ENCODE results near the gene GOSR1.
A peak's percentile ranks its signal among the peaks of the same experiment; 100 is the strongest.
"Not testable (repeated sequence)": the region's sequence is repeated elsewhere in the genome, so short reads cannot be mapped to it uniquely, and the experiment has no call there.

The GOSR1 gene

DNA sequence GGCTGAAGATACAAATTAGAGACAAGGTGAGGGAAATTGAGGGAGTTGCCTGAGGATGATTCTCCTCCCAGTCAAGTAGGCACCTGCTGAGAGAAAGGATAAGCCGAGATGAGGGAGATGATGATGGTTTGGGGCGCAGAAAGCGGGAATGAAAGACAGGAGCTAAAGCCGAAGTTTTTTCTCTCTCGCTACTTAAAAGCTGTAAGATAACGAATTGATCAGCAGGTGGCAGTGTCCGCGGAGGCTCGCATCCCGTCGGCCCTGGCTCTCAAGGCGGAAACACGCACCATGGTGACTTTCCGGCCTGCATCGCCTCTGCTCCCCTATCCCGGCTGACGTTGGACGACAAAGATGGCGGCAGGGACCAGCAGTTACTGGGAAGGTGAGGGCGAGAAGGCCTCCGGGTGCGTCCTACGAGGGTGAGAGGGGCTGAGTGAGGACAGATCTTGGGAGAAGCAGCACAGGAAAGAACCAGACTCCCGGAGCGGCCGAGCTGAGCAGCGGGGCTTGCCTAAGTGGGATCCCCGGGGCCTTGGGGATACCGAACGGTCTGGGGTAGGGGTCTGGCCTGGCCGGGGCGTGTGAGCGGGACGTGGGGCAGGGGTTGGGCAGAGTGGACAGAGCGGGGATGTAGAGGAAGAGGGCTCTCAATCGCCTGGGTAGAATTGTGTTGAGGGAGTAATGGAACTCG is at the start of gene GOSR1:
Gene GOSR1 (plus strand): TSS at position 326 of the 691 bp plus-strand sequence. CDS start 26 bp downstream, at position 352.
- DNase-seq (ENCODE audit: low read depth in 3 of 3), result peak; percentile 78 to 87 (median 81)

DNA sequence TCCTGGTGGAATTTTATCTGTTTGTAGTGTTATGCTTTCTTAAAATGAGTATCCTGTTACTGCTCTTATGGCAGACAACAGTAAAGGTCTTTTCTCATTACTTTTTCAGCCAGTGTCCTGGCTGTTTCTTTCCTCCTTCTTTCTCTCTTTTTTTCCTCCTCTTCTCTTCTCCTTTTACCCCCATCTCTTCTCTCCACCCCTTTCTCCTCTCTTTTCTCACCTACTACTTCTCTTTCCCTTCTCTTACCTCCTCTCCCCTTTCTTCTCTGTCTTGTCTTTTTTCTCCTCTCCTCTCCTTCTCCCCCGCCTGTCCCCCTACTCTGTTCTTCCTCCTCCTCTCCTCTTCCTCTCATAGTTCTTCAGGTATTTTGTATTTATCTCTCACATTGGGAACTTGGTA is 49.6 kb upstream of the GOSR1 start:
- DNase-seq (ENCODE audit: low read depth in 3 of 3), result no peak

DNA sequence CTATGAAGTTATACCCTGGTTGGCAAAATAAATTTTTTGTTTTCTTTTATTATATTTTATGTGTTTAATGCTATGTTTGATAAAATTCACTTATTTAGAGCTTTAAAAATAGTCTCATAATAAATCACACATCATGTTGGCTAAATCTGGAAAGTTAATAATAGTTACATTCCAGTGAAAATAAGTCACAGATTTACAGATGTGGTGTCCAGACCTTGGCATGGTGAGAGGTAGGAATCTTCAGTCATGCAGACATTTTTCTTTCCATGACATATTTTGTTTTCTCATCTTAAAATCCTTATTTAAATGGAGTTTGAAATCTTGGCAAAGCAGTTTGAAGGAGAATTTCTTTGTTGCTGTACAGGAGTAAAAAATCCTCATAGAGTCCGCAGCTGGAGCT is 48.1 kb upstream of the GOSR1 start:
- DNase-seq (ENCODE audit: low read depth in 3 of 3), result no peak

DNA sequence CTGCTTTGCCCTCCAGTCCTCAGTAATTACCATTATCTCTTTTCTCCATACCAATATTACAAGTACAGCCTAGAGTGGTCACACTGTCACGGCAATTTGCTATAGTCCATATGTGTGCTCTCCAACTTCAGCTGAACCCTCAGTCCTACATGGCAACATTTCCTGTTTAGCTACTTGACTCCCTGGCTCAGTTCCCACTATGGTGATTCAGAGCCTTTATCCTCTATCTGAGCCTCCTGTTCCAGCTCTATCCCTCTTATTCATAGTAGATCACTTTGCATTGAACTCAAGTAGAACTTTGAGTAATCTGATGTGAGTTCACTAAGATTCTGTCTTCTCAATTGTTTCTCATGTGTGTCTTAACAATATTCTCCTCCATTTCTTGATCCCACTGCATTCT is 43.7 kb upstream of the GOSR1 start:
- DNase-seq (ENCODE audit: low read depth in 3 of 3), result no peak

DNA sequence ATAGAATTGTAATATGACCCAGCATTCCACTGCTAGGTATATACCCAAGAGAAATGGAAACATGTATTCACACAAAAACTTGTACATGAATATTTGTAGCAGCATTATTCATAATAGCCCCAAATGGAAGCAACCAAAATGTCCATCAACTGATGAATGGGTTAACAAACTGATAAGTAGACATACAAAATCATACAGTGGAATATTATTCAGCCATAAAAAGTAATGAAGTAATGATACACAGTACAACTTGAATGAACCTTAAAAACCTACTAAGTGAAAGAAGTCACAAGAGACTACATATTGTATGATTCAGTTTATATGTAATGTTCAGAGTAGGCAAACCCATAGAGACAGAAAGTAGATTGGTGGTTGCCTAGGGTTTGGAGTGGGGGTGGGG is 40.5 kb upstream of the GOSR1 start:
- no peak for DNase-seq (ENCODE audit: low read depth in 3 of 3)

DNA sequence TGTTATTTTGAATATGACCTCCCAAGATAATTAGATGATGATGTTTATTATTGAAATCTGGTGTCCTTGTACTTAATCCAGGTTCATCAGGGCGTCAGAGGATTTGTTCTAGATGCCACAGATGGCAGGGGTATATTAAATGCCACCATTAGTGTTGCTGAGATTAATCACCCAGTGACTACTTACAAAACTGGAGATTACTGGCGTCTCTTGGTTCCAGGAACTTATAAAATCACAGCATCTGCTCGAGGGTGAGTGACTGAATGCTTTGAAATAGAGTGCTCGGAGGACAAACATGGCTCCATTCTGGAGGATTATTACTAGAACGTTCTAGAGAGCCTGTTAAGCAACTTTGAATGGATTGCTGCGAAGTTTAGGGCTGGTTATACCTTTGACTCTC is 33.5 kb upstream of the GOSR1 start:
- no peak for DNase-seq (ENCODE audit: low read depth in 3 of 3)

DNA sequence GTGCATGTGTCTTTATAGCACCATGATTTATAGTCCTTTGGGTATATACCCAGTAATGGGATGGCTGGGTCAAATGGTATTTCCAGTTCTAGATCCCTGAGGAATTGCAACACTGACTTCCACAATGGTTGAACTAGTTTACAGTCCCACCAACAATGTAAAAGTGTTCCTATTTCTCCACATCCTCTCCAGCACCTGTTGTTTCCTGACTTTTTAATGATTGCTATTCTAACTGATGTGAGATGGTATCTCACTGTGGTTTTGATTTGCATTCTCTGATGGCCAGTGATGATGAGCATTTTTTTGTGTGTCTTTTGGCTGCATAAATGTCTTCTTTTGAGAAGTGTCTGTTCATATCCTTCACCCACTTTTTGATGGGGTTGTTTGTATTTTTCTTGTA is 30.6 kb upstream of the GOSR1 start:
- not testable (repeated sequence) for DNase-seq (ENCODE audit: low read depth in 3 of 3)

DNA sequence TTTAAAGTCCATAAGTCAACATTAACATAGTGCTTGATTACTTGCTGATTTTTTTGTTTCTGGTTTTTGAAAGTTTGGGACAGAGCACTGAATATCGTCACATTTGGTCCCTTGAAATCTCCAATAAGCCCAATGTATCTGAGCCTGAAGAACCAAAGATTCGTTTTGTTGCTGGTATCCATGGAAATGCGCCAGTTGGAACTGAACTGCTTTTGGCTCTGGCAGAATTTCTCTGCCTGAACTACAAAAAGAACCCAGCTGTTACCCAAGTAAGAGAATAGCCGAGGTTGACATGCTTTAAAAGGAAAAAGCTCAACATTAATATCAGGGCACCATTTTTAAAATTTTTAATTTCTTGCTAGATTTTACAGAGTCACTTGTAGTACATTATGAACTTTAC is 27.7 kb upstream of the GOSR1 start:
- DNase-seq (ENCODE audit: low read depth in 3 of 3), result no peak

DNA sequence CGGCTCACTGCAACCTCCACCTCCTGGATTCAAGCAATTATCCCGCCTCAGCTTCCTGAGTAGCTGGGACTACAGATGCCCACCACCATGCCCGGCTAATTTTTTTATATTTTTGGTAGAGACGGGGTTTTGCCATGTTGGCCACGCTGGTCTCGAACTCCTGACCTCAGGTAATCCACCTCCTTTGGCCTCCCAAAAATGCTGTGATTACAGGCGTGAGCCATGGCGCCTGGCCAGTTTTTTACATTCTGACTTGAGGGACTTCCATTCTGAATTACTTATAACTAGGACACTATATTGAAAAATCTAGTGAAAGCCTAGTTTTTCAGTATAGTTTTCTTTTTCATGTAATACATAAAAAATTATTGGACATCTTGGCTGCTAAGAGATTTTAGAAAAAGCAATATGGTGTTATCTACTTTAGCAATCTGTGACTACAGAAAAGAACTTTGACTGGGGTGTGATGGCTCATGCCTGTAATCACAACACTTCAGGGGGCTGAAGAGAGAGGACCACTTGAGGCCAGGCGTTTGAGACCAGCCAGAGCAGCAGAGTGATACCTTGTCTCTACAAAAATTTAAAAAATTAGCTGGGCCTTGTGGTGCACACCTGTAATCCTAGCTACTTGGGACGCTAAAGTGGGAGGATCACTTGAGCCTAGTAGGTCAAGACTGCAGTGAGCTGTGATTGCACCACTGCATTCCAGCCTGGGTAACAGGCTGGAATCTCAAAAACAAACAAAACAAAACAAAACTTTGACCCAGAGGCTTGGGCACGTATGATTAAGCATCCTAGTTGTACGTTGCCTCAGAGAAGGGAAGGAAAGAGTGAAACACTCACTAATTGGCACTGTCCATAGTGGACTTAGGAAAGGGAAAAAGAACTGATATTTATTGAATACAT is 26.8 kb upstream of the GOSR1 start:
- no peak for DNase-seq (ENCODE audit: low read depth in 3 of 3)

DNA sequence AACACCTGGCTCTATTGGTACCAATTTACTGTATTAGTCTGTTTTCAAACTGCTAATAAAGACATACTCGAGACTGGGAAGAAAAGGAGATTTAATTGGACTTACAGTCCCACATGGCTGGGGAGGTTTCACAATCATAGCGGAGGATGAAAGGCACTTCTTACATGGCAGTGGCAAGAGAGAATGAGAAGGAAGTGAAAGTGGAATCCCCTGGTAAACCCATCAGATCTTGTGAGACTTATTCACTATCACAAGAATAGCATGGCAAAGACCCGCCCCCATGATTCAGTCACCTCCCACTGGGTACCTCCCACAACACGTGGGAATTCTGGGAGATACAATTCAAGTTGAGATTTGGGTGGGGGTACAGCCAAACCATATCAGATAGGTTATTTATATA is 22.6 kb upstream of the GOSR1 start:
- DNase-seq (ENCODE audit: low read depth in 3 of 3), result no peak

DNA sequence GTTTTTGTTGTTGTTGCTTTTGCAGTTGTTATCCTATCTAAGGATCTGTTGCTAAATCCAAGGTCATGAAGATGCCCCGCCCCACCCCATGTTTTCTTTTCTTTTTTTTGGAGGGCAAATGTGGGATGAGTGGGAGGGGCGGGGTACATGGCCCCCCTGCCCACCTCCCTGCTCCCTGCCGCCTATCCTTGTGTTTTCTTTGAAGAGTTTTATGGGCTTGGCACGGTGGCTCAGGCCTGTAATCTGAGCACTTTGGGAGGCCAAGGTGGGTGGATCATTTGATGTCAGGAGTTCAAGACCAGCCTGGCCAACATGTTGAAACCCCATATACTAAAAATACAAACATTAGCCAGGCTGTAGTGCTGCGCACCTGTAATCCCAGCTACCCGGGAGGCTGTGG is 18.8 kb upstream of the GOSR1 start:
- no peak for DNase-seq (ENCODE audit: low read depth in 3 of 3)

DNA sequence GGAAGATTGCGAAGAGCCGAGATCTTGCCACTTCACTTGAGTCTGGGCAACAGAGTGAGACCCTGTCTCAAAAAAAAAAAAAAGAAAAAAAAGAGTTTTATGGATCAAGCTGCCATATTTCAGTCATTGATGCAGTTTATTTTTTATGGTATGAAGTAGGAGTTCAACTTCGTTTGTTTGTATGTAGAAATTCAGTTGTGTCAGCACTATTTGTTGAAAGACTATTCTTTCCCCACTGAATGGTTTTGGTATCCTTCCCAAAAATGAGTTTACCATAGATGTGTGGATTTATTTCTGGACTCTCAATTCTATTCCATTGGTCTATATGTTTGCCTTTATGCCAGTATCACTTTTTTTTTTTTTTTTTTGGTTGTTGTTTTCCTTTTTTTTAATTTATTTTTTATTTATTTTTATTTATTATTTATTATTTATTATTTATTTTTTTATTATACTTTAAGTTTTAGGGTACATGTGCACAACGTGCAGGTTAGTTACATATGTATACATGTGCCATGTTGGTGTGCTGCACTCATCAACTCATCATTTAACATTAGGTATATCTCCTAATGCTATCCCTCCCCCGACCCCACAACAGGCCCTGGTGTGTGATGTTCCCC is 18.3 kb upstream of the GOSR1 start:
- not testable (repeated sequence) for DNase-seq (ENCODE audit: low read depth in 3 of 3)

DNA sequence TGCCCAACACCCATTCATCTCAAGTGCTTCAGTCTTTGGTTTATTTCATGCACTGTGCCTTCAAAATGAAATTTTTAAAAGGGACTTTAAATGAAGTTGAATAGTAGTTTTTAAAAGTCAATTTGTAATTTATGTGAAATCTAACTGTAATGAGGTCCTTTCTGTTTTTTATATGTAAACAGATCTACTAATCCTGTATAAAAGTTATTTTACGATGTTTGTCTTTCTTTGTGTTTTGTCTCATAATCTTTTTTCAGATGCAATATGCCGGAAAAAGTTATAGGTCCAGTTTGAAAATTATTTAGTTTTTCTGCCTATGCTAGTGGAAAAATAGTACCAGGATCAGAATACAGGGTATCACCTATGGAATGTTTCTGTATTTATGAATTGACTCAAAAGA is 8.7 kb upstream of the GOSR1 start:
- no peak for DNase-seq (ENCODE audit: low read depth in 3 of 3)

DNA sequence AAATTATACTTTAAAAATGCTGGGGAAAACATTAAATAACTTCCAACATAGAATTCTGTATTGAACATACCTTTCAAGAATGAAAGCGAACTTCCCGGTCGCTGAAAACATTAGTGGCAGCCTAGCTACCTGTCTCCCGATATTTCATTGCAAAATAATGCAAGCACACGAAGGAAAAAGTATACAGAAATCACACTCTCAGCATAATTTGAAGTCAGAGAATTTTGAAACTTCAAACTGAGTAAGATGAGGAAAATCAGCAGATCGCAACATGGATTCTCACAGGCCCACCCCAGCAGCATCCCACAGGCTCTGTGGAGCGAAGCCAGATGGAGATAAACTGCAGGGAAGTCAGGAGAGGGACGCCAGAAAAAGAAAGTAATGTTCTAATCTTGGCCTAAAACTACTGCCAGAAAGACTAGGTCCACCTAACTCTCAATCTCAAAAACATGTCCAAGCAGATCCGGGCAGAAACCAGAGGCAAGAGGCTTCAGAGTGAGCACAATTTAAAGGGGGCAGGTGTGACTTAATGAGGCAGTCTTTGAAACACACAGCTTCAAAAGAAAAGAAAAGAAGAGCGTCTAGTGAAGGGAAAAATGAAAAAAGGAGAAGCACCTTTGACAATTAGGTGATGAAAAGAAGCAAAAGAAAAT is 4.8 kb upstream of the GOSR1 start:
- DNase-seq (ENCODE audit: low read depth in 3 of 3), result no peak

DNA sequence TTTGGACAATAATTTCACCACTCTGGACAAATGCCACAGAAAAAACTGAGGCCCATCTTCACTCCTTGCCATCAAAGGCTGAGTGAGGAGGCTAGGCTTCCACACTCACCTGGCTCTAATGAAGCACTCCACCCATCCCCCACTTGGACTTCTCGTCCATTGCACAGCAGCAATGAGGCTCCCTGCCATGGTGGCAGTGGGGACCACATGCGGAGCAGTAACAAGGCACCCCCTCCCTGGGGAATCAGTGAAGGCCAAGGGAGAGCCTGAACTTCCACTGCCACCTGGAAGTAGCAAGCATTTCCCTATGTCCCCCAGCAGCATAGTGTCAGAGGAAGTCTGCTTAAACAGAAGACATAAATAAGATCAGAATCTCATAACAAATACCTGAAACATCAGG is 2.0 kb upstream of the GOSR1 start:
- no peak for DNase-seq (ENCODE audit: low read depth in 3 of 3)

DNA sequence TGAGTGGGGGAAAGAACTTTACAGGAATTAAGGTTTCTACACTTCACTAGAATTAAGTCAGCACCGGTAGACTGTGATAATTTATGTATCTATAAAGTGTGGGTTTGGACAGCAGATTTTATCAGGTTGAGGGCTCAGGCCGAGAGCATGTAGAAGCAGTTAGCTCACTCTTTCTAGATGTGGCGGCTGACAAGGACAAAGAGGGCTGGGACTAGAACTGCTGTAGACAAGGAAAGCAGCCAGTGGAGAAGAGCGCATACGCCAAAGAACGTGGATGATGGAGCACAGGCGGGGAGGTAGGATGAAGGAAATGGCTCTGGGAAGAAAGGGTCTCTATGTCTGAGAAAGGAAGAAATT is 504 bp upstream of the GOSR1 start:
- DNase-seq (ENCODE audit: low read depth in 3 of 3), result no peak

DNA sequence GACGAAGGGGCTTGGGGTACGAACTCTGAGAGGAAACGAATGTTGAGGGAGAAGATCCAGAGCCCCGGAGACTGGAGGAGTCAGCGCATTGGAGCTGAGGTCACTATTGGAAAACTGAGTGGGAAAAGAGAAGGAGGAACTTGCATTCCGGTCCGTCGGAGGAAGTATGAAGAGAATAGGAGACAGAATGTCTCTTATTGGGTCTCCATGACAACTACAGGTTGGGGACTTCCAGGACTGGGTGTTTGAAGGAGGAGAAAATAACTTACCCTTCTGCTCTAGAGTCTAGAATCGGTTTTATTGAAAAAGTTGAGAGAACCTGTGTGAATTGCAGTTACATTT is 537 bp downstream of the GOSR1 start:
- DNase-seq (ENCODE audit: low read depth in 3 of 3), result no peak

DNA sequence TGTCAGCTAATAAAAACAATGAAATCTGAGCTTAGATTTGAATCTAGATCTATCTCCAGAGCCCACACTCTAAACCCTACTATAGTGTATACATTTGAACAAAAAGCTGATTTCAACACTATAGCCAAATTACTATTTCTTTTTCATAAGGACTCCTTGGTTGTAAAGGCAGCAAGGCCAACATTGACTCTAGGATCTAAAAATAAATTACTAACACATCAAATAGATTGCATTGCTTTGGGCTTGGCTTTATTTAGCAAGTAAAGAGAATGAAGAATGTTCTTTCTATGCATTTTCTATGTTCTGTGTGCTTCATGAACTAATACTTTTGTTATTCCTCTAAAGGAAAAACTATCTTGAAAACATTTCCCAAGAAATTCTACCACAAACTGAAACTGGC is 5.3 kb downstream of the GOSR1 start:
- DNase-seq (ENCODE audit: low read depth in 3 of 3), result no peak

DNA sequence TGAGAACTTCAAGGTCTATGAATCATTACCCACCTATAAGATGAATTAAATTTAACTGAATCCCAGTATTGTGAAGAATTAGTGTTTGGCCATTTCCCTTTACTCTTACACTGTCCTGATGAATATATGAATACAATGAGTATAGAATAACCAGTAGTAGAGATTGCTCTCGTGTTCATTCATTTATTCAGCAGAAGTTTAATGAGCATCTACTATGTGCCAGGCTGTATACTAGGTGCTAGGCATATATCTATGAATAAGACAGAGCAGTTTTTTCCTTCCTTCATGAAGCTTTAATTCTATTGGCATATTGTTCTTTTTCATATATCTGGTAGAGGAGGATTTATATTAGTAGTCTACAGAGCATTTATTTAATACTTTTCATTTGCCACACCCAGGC is 6.0 kb downstream of the GOSR1 start:
- DNase-seq (ENCODE audit: low read depth in 3 of 3), result no peak

DNA sequence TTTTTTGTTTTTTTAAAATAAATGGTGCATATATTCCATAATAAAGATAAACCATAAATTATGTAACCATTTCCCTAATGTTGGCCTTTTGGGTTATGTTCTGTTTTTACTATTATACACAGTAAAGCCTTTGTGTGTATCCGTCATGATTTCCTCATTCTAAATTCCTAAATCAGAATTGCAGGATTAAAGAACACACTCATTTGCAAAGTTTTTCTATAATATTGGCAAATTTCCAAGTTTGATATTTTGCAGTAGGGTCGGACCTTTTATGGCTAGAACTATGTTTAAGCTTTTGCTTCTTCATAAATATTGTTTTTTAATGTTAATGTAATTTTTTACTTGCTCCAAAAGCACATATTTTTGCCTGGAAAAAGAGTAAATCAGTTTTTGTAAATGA is 16.6 kb downstream of the GOSR1 start:
- DNase-seq (ENCODE audit: low read depth in 3 of 3), result no peak

DNA sequence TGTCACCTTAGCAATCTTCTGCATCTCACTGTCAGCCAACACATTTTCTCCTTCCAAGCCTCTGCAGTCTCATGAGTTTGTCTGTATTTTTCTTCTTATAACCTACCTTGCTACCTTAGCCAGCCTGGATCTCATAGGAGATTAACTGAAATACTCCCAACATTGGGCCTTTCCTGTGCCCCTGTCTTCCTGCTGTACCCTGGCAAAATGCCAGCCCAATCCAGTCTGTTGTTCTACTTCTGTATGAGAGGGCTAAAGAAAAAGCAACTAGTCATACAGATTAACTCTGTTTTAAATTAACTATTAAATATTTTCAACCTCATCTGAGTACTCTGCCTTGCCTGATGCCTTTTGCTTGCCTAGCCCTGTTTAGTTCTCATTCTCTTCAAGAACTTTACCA is 18.4 kb downstream of the GOSR1 start:
- no peak for DNase-seq (ENCODE audit: low read depth in 3 of 3)

DNA sequence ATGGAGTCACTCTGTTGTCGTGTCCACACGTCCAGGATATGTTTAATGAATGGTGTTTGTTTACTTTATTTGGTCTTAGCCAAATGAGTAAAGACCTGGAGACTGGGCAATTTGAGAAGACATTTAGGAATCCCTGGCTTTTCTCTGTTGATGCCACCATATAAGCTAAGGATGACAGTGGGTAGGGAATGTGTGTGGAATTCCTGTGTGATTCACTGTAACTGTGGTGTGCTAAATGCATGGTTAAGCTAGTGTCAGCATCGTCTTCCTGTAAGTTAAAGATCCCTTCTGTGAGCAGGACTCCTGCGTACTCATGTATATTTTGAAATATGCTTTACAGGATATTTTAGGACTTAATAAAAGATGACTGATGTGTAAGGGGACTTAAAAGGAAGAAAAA is 26.4 kb downstream of the GOSR1 start:
- DNase-seq (ENCODE audit: low read depth in 3 of 3), result no peak

Measured in stimulated activated CD4-positive, alpha-beta T cell treated with anti-CD3 and anti-CD28 coated beads, TNF-alpha, amount 100 ng/mL, for 4 hours (primary cell).